A549 (cell line): ENCODE measurements around the gene PLEKHH1. TPM values are rescaled to one million over a fixed set of nuclear protein-coding genes. Genes with fewer than 3 reads are reported as not detected.

Experiments used
- ATAC-seq, 2 experiments: fragments of 200-7000 bp in 1 of 2; fragments of >200 bp in 1 of 2; cut with Nextera tagmentation in 1 of 2; cut with Tn5 transposase in 1 of 2; 3 replicates each; pipeline versions ENCODE4 v1.8.0 to v1.9.1; 2018 to 2020; ENCODE audit warnings: mild to moderate bottlenecking in 1 of 2, moderate library complexity in 1 of 2
- CTCF ChIA-PET: fragments of 300-600 bp; sonication (Branson Sonifier 250); formaldehyde crosslinking; extraction: SDS; loops from one replicate; lab custom pipeline; 2021; ENCODE audit warnings: antibody characterized with exemption, inconsistent platforms; lab: Yijun Ruan, JAX
- POLR2A ChIA-PET: fragments of 350-600 bp; formaldehyde crosslinking; extraction: SDS; loops from one replicate; lab custom pipeline; 2021; ENCODE audit warnings: antibody characterized with exemption, inconsistent platforms; lab: Yijun Ruan, JAX
- DNase-seq, 2 experiments: peaks; one replicate each; pipeline versions ENCODE4 v3.0.0 to v3.0.0-alpha.2; 2011 to 2016; ENCODE audit warnings: low read depth in 1 of 2, low spot score in 1 of 2
- FAIRE-seq: peaks from 2 replicates; lab custom pipeline; 2011; peaks lifted over from hg19 to GRCh38; lab: Jason Lieb, UNC
- H3K27ac ChIP-seq, 2 experiments: fragments of >200 bp; sonication (Bioruptor Twin); formaldehyde crosslinking; 3 replicates each; pipeline ENCODE4 v1.5.1; 2016 to 2017
- H3K4me1 ChIP-seq: fragments of >200 bp; sonication (Bioruptor Twin); formaldehyde crosslinking; 3 replicates; pipeline ENCODE4 v1.6.1; 2016
- H3K4me2 ChIP-seq: fragments of >200 bp; sonication (Bioruptor Twin); formaldehyde crosslinking; 3 replicates; pipeline ENCODE4 v1.6.1; 2016
- H3K4me3 ChIP-seq: fragments of >200 bp; sonication (Bioruptor Twin); formaldehyde crosslinking; 3 replicates; pipeline ENCODE4 v1.5.1; 2016
- H3K9me3 ChIP-seq: fragments of >200 bp; sonication (Bioruptor Twin); formaldehyde crosslinking; 3 replicates; pipeline ENCODE4 v1.6.1; 2016
- BHLHE40 ChIP-seq: IDR thresholded peaks from 2 replicates; pipeline ENCODE4 v1.6.1; 2012; ENCODE audit warnings: low read depth, low read length, inconsistent platforms
- EHF ChIP-seq: fragments of 250-450 bp; sonication (Bioruptor Pico); IDR thresholded peaks from 2 replicates; pipeline ENCODE4 v1.5.0; 2020; ENCODE audit warnings: mild to moderate bottlenecking
- EHMT2 ChIP-seq: fragments of 200-600 bp; sonication (generic); IDR thresholded peaks from 2 replicates; pipeline ENCODE4 v1.6.1; 2016; ENCODE audit warnings: antibody characterized with exemption, low read depth, mild to moderate bottlenecking, moderate library complexity
- ESRRA ChIP-seq: fragments of 150-350 bp; IDR thresholded peaks from 2 replicates; pipeline ENCODE4 v1.6.1; 2014; ENCODE audit warnings: mild to moderate bottlenecking, low read length, borderline replicate concordance
- FOSB ChIP-seq: fragments of 250-450 bp; sonication (Bioruptor Pico); IDR thresholded peaks from 2 replicates; pipeline ENCODE4 v1.5.0; 2020; ENCODE audit warnings: mild to moderate bottlenecking, moderate library complexity
- FOSL2 ChIP-seq, 2 experiments: fragments of 450-650 bp in 1 of 2; fragments of >200 bp in 1 of 2; sonication (Bioruptor Twin) in 1 of 2; formaldehyde crosslinking; IDR thresholded peaks; 2 replicates each; pipeline versions ENCODE4 v1.5.0 to v1.6.1; 2016 to 2020; ENCODE audit warnings: mild to moderate bottlenecking in 1 of 2, moderate library complexity in 1 of 2
- GATA3 ChIP-seq: IDR thresholded peaks from 2 replicates; pipeline ENCODE4 v1.6.1; 2012; ENCODE audit warnings: borderline replicate concordance
- HEYL ChIP-seq: fragments of 250-450 bp; sonication (Bioruptor Pico); IDR thresholded peaks from 2 replicates; pipeline ENCODE4 v1.8.0; 2021; ENCODE audit warnings: mild to moderate bottlenecking, moderate library complexity
- HOXA7 ChIP-seq: fragments of 250-450 bp; sonication (Bioruptor Pico); IDR thresholded peaks from 2 replicates; pipeline ENCODE4 v1.5.0; 2020; ENCODE audit warnings: mild to moderate bottlenecking, moderate library complexity
- JUN ChIP-seq, 2 experiments: fragments of >200 bp; sonication (Bioruptor Twin); formaldehyde crosslinking; IDR thresholded peaks; 2 replicates in 1 of 2; 3 replicates in 1 of 2; pipeline ENCODE4 v1.6.1; 2016 to 2017
- KDM1A ChIP-seq: fragments of 200-600 bp; sonication (generic); IDR thresholded peaks from 2 replicates; pipeline ENCODE4 v1.6.1; 2016; ENCODE audit warnings: low read depth, mild to moderate bottlenecking
- NR3C1 ChIP-seq: fragments of >200 bp; sonication (Bioruptor Twin); formaldehyde crosslinking; IDR thresholded peaks from 3 replicates; pipeline ENCODE4 v1.6.1; 2017
- RAD21 ChIP-seq, 2 experiments: fragments of >200 bp in 1 of 2; sonication (Bioruptor Twin) in 1 of 2; formaldehyde crosslinking in 1 of 2; IDR thresholded peaks in 1 of 2; conservative IDR thresholded peaks in 1 of 2; 2 replicates in 1 of 2; 3 replicates in 1 of 2; pipeline ENCODE4 v1.6.1; 2012 to 2018; ENCODE audit warnings: inconsistent platforms in 1 of 2
- RARB ChIP-seq: fragments of 250-450 bp; sonication (Bioruptor Pico); IDR thresholded peaks from 2 replicates; pipeline ENCODE4 v1.8.0; 2021; ENCODE audit warnings: mild to moderate bottlenecking, moderate library complexity
- SMC3 ChIP-seq: fragments of >200 bp; sonication (Bioruptor Twin); formaldehyde crosslinking; IDR thresholded peaks from 3 replicates; pipeline ENCODE4 v1.6.1; 2018; ENCODE audit warnings: inconsistent platforms
- TFCP2L1 ChIP-seq: fragments of 250-450 bp; sonication (Bioruptor Pico); IDR thresholded peaks from 2 replicates; pipeline ENCODE4 v1.5.0; 2021; ENCODE audit warnings: mild to moderate bottlenecking
- ZFP36 ChIP-seq: fragments of 450-650 bp; IDR thresholded peaks from 2 replicates; pipeline ENCODE4 v1.6.1; 2014; ENCODE audit warnings: borderline replicate concordance; ENCODE audit not compliant: partially characterized antibody
- WGBS: methylation state at CpG from one replicate; pipeline ENCODE4 v1.1.6; 2017; ENCODE audit errors: missing lambda C conversion rate; 5-methylcytosine and 5-hydroxymethylcytosine counted together
- polyA plus RNA-seq, 4 experiments: library from polyadenylated mRNA; depleted of rRNA in 3 of 4; stranded (reverse); fragments of >200 nt; fragmentation: RNase III in 1 of 4; extraction: RNeasy Plus Mini Kit Qiagen cat#74134 plus additional on column Dnase treatment in 1 of 4; gene quantifications; 2 replicates in 3 of 4; 3 replicates in 1 of 4; pipeline ENCODE4 v1.2.3, GENCODE V29; 2011 to 2017
- TF ChIP-seq, protein P1 (sequence below): IDR thresholded peaks from 2 replicates; pipeline ENCODE4 v1.6.1; 2012; ENCODE audit warnings: low read depth, borderline replicate concordance
- TF ChIP-seq, protein P2 (sequence below): fragments of 450-650 bp; IDR thresholded peaks from 2 replicates; pipeline ENCODE4 v1.6.1; 2014; ENCODE audit warnings: antibody characterized with exemption
- TF ChIP-seq, protein P3 (sequence below): fragments of 250-450 bp; sonication (Bioruptor Pico); IDR thresholded peaks from 2 replicates; pipeline ENCODE4 v1.5.0; 2021; ENCODE audit warnings: mild to moderate bottlenecking, moderate library complexity, borderline replicate concordance
- TF ChIP-seq, protein P4 (sequence below): fragments of 150-350 bp; IDR thresholded peaks from 2 replicates; pipeline ENCODE4 v1.6.1; 2014; ENCODE audit warnings: low read depth, mild to moderate bottlenecking, low read length

PLEKHH1 gene
- polyA plus RNA-seq, 2 of the 4 experiments (the other 2 are of a cell fraction), result 3.5 to 5.1 TPM

DNA sequence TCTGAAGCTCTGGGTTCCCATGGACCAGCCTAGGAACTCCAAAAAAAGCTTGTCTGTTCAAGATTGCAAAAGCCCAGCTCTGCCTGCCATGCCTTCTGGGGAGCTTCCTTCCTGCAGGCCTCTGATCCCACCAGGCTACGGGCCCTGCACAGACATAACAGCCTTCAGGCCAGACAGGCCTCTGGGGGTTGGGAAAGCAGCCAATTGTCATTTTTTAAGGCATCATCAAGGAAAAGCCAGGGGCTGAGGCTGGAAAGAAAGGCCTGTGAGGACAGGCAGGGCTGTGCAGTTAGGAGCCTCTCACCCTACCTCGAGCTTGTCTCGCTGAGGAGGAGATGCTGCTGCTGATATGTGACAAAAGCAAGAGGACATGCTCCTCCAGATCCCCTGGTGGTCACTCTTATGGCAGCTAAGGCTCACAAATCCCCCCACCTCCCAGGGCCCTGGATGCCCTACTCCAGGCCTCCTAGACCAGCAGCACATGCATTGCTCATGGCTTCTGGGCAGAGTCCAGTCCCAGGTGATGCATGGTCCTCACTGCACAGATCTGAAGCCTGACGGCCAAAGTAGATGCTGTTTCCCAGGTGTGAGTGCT lies 47.5 kb upstream of the PLEKHH1 start:
- TF ChIP-seq EHF (CRISPR knock-in tag), result no peak
- TF ChIP-seq, all 56 proteins: peak for 0
- CTCF ChIA-PET, result interaction anchor here (0.9 kb wide), 1 partner anchor 9 kb away, joined by 3 read pairs; no protein-coding TSS in a partner anchor
- POLR2A ChIA-PET, result no interaction called here
- no peak for FAIRE-seq
- no peak for DNase-seq
- WGBS, result 77% methylated on average over 4 of the region's 4 CpGs
- no peaks in the 10 kb centered on the region for H3K9me3 ChIP-seq
- H3K27ac ChIP-seq, result no peak overlapping the region
- H3K4me3 ChIP-seq, result no peak overlapping the region
- H3K4me1 ChIP-seq, result no peaks in the 10 kb centered on the region
- no peak overlapping the region for H3K4me2 ChIP-seq
- peak in 1 of 2 experiments; percentile 47; a peak in 2 of 6 replicates for ATAC-seq

DNA sequence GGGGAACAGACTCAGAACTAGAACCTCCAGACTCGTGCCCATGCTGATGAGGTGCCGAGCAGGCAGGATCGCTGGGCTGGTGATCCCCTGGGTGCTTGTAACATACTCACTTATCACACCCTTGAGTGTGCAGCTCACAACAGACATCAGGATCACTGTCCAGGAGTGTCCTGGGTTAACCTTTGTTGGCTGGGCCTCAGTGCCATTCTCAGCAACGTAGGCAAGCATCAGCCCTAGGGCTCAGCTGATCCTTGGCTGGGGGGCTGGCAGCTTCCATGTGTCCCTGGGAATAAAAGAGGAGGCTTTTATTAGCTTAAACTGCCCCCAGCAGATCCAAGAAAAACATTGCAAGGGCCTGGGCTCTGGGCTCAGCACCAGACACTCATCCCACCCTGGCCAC lies 46.2 kb upstream of the PLEKHH1 start:
- ChIA-PET CTCF (interaction anchor here (0.5 to 2.0 kb wide), 3 partner anchors 10 to 126 kb away, joined by 3 to 8 read pairs (median 4); no protein-coding TSS in a partner anchor), POLR2A (no interaction called here)
- H3K4me3 ChIP-seq, result no peak overlapping the region
- no peak for FAIRE-seq
- H3K4me1 ChIP-seq, result no peaks in the 10 kb centered on the region
- no peak for DNase-seq
- no peaks in the 10 kb centered on the region for H3K9me3 ChIP-seq
- TF ChIP-seq GATA3 (no peak), HOXA7 (CRISPR knock-in tag) (no peak), ZFP36 (no peak)
- no peak overlapping the region for H3K27ac ChIP-seq
- no peak overlapping the region for H3K4me2 ChIP-seq
- 59% methylated on average over 4 of the region's 4 CpGs for WGBS
- no peak for ATAC-seq

DNA sequence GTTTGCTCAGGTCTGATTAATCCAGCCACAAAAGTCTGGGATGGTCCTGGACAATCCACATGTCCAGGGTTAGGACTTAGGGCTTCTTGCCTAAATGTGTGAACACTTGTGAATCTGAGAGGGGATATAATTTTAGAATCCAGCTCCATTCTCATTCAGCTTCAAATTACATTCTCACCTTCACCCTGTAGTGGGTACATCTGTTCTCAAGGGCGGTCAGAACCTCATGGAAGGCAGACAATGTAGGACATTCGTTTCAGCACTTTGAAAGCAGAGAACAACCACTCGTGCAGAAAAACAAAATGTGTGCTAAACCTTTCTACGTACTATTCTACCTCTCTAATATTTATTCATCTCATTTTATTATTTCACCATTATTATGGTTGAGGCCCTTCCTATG lies 45.8 kb upstream of the PLEKHH1 start:
- H3K4me3 ChIP-seq, result no peak overlapping the region
- H3K4me2 ChIP-seq, result no peak overlapping the region
- TF ChIP-seq FOSL2 (IDR thresholded peaks at IDR 0.05) (no peak), FOSL2 (CRISPR knock-in tag; IDR thresholded peaks at IDR 0.05) (no peak), ESRRA (no peak), BHLHE40 (no peak), TFCP2L1 (CRISPR knock-in tag) (no peak), FOSB (CRISPR knock-in tag) (no peak), SMC3 (no peak)
- TF ChIP-seq, protein P1, sequence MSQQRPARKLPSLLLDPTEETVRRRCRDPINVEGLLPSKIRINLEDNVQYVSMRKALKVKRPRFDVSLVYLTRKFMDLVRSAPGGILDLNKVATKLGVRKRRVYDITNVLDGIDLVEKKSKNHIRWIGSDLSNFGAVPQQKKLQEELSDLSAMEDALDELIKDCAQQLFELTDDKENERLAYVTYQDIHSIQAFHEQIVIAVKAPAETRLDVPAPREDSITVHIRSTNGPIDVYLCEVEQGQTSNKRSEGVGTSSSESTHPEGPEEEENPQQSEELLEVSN, result no peak
- H3K27ac ChIP-seq, result no peak overlapping the region
- H3K4me1 ChIP-seq, result no peaks in the 10 kb centered on the region
- 61% methylated on average over 4 of the region's 4 CpGs for WGBS
- ChIA-PET POLR2A (no interaction called here), CTCF (interaction anchor here (0.5 to 2.0 kb wide), 4 partner anchors 10 to 125 kb away, joined by 3 to 8 read pairs (median 4); no protein-coding TSS in a partner anchor)
- ATAC-seq (no peak), FAIRE-seq (no peak), DNase-seq (no peak)
- no peaks in the 10 kb centered on the region for H3K9me3 ChIP-seq

DNA sequence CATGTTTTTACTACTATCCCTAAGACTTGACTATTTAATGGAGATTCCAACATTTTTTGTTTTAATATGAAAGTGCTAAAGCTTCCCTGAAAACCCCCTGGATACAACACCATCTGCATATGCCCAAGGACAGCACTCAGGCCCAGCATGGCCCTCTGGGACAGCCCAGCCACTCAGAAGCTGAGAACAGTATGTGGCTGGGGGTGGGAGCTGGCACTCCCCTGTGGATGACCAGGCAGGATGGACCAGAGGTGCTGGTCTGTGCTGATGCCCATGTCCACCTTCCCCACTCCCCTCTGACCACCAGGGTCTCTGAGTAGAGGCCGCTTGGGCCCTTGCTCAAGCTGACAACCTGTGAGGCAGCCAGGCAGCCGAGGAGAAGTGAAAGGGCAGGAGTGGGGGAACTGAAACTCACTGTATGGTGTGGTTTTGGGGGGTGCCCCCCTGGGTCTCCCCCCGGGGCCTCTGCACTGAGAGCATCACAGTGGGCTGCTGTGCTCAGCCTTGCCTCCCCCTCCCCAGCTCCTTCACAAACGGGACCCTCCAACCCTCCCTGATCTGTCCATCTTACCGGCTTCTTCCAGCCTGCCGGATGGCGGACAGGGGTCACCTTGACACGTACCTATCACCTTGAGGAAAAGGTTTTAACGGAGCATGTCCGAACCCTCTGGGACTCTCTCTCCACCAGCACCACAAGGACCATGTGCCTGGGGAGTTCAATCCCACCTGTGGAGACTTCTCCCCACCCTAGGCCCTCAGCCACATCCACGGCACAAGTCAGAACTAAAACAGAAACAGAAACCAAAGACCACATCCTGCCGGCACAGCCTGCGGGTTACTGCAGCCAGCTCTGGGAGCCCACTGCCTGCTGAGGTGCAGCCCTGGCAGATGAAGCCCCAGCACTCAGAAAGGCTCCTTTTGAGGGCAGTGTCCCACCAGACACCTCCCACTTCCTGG lies 44.9 kb upstream of the PLEKHH1 start, which contains the start of gene TMEM229B:
Gene TMEM229B, minus strand, starts transcription at position 785 of the 957 bp plus-strand sequence. CDS start 14,798 bp downstream, outside the sequence.
- ChIA-PET CTCF (interaction anchor here (1.0 to 2.0 kb wide), 3 partner anchors 11 to 25 kb away, joined by 4 to 8 read pairs (median 4); no protein-coding TSS in a partner anchor), POLR2A (no interaction called here)
- no peak for FAIRE-seq
- no peak within 1 kb of the TSS for H3K27ac ChIP-seq
- H3K4me2 ChIP-seq, result no peak within 1 kb of the TSS
- H3K4me1 ChIP-seq, result no peaks in the 10 kb centered on the region
- no peak for TF ChIP-seq HOXA7 (CRISPR knock-in tag)
- TF ChIP-seq EHMT2, result no peak
- no peak for TF ChIP-seq FOSL2 (IDR thresholded peaks at IDR 0.05)
- no peak for TF ChIP-seq FOSL2 (CRISPR knock-in tag; IDR thresholded peaks at IDR 0.05)
- TF ChIP-seq RARB (CRISPR knock-in tag), result no peak
- no peak for TF ChIP-seq ESRRA
- no peak for TF ChIP-seq ZFP36
- TF ChIP-seq, protein P2, sequence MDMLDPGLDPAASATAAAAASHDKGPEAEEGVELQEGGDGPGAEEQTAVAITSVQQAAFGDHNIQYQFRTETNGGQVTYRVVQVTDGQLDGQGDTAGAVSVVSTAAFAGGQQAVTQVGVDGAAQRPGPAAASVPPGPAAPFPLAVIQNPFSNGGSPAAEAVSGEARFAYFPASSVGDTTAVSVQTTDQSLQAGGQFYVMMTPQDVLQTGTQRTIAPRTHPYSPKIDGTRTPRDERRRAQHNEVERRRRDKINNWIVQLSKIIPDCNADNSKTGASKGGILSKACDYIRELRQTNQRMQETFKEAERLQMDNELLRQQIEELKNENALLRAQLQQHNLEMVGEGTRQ, result no peak
- no peak for TF ChIP-seq HEYL (CRISPR knock-in tag)
- TF ChIP-seq, protein P3, sequence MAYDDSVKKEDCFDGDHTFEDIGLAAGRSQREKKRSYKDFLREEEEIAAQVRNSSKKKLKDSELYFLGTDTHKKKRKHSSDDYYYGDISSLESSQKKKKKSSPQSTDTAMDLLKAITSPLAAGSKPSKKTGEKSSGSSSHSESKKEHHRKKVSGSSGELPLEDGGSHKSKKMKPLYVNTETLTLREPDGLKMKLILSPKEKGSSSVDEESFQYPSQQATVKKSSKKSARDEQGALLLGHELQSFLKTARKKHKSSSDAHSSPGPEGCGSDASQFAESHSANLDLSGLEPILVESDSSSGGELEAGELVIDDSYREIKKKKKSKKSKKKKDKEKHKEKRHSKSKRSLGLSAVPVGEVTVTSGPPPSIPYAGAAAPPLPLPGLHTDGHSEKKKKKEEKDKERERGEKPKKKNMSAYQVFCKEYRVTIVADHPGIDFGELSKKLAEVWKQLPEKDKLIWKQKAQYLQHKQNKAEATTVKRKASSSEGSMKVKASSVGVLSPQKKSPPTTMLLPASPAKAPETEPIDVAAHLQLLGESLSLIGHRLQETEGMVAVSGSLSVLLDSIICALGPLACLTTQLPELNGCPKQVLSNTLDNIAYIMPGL (CRISPR knock-in tag), result no peak
- TF ChIP-seq, protein P4, sequence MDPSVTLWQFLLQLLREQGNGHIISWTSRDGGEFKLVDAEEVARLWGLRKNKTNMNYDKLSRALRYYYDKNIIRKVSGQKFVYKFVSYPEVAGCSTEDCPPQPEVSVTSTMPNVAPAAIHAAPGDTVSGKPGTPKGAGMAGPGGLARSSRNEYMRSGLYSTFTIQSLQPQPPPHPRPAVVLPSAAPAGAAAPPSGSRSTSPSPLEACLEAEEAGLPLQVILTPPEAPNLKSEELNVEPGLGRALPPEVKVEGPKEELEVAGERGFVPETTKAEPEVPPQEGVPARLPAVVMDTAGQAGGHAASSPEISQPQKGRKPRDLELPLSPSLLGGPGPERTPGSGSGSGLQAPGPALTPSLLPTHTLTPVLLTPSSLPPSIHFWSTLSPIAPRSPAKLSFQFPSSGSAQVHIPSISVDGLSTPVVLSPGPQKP, result no peak
- TF ChIP-seq RAD21 (conservative IDR thresholded peaks at IDR 0.05 in 1 of 2, IDR thresholded peaks at IDR 0.05 in 1 of 2), result no peak
- TF ChIP-seq BHLHE40, result no peak
- TF ChIP-seq JUN (IDR thresholded peaks at IDR 0.05), result no peak
- no peak for TF ChIP-seq KDM1A
- no peak for TF ChIP-seq NR3C1
- no peak for TF ChIP-seq FOSB (CRISPR knock-in tag)
- TF ChIP-seq, all 56 proteins: peak for 0
- ATAC-seq (no peak), DNase-seq (no peak)
- H3K4me3 ChIP-seq, result no peak within 1 kb of the TSS
- peaks cover 4% of the 10 kb centered on the region; the same call in 1 of the 3 replicates for H3K9me3 ChIP-seq
- WGBS, result 61% methylated on average over 11 of the region's 13 CpGs
